Cerebellar cortex (tissue), 1 donor: ENCODE data around the gene PIGS.

ENCODE experiments used
- DNase-seq: peaks from one replicate; pipeline ENCODE4 v3.0.0-alpha.2; 2015; ENCODE audit warnings: low spot score

Gene PIGS

DNA sequence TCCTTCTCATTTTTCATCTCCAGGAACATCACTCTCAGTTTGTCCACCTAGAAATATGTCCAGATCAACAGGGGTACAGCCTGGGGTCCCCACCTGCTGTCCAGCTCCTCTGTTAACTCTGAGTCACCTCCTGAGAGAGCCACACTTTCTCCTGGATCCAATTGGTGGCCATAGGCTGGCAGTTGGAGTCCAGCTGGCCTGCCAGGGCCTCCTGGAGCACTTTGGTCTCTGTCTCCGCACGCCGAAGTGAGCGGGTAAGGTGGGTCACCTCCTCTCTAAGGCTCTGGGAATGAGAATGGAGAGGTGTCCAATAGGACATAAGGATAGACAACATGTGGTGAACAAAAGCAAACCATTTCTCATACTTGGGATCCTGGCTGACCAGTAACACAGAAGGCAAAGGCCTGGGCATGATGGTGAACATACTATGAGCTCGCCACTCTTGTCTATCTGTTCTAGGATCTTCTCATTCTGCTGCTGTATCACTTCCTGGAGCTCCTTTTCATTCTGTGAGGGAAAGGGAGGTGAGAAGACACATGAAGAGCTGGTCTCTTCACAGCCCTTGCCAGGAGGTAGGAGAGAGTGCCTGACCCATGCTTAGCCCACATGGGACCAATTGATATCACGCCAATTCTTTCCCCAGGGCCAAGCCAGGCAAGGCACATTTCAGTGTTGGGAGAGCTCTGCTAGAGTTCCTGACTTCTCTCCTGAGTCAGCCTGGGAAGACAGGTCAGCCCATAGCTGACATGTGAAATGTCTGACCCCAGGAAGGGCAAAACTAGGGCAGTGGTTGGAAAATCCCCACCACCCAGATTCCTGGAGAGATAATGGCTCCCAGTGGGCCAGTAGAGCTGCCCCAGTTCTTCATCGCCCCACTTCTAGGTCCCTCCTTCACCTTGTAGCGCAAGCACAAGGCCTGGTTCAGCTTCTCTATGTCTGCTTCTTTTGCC, 7.2 kb upstream of the PIGS start:
- no peak for DNase-seq

DNA sequence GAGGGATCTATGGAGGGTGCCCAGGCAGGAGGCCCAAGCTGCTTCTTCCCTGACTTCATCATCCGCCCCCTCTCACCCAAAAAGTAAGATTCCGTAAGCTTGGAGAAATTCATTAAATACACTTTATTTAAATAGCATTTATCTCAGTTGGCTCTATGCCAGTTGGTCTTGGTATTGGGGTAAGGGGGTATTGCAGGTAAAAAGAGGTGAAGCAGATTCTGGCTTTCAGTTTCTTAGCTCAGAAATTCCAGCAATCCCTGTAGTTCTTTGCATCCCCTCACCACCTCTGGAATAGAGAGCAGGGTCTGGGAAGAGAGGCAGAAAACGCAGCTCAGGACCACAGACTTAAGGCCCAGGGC, 6.1 kb upstream of the PIGS start:
- peak; percentile 48 for DNase-seq

DNA sequence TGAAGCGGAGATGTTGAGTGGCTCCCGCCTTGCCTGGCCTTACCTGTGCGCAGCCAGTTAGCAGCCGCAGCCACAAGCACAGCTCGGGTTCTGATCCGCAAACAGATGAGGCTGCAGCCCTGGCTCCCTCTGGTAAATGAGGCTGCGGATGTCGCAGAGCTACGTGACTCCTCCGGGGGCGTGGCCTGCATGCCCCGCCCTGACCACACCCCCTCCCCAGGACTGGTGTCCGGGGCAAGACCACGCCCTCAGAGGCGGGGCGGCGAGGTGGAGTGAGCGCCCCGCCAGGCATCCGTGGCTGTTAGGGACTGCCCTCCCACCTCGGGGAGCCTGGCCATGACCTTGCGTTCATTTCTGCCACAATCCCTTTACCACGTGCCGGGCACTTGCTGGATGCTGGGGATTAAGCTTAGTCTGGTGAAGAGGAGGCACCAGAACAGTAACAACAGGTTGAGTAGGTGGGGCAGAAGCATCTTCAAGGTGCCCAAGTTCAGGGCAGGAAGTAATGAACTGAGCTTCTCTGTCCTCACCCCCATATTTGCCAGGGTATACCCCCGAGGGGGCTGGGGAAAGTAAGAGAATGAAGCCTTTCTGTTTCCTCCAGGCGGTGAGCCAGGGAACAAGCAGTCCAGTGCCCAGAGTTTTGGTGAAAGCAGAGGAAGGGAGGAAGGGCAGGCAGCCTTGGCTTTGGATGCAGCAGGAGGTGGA, 5.6 kb upstream of the PIGS start, which contains the start of gene ALDOC:
Gene ALDOC (minus strand): TSS at position 138 of the 708 bp plus-strand sequence. CDS start 1,363 bp downstream, outside the sequence.
- peak; percentile 97 for DNase-seq

DNA sequence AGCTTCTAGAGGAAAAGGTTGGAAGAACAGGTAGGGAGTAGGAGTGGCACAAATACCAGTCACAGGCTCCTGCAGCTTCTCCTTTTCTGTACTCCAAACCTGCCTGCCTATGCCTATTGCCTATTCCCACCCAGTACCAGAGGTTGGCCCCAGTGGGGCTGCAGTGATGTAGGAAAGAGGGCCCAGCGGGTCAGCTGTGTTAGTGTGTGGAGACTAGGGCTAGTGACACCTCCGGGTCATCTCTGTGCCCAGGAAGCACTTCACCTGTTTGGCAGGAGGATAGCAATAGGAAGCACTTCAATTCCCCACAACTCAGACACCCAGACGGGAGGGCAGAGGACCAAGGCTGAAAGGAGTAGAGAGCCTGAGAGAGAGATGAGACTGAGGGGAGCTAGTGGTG, 4.7 kb upstream of the PIGS start:
- DNase-seq: peak; percentile 48

DNA sequence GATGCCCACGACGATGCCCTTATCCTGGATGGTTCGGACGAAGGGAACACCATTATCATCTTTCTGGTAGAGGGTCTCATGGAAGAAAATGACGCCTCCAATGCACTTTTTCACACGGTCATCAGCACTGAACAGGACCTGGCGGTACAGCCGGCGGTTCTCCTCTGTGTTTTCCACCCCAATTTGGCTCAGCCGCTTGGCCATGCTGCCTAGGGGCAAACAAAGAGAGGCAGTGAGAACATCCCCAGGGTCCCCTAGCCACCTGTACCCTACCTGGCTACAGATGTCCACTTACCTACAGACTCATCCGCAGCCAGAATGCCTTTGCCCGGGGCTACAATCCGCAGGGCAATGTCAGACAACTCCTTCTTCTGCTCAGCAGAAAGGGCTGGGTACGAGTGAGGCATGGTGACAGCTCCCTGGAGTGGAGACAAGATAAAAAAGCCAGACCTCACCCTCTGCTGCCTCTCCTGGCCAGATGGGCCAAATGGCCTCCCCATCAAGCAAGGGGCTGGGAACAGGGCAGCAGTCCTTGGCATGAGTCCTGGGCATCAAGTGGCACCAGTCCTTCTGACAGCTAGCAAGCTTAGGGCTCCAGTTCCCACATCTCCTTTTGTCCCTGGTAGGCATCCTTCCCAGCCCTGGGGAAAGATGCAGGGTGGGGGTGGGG, 3.9 kb upstream of the PIGS start:
- peak; percentile 85 for DNase-seq

DNA sequence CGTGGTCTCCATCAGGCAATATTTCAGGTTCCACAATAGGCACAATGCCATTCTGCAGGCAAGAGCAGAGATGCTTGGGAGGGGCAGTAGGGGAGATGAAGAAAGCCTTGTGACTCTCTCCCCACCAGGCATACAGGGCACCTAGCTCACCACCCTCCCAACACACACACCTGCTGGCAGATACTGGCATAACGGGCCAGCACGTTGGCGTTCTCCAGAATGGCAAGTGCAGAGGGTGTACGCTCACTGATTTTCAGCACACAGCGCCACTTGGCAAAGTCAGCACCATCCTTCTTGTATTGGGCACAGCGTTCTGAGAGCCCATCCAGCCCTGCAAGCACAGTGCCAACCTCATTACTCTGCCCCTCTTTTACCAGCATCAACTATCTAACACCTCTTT, 3.2 kb upstream of the PIGS start:
- no peak for DNase-seq

DNA sequence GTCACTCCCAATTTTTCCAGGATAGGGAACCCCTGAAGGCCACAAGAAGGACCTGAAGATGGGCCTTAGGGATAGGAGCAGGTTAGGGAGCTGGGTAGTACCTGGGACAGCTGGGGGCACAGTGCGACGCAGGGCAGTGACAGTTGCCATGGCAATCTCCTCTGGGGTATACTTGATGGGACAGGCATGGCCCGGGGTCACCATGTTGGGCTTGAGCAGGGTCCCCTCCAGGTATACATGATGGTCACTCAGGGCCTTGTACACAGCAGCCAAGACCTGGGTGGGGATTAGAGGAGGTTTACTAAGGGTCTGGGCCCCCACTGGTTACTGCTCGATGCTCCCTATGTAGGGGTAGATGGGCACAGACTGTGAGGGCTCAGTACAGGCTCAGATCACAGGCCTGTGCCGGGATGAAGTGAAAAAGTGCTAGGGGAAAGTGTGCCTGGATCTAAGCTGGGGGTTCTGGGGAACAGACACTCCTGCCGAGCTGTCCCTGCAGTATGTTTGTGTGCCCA, 2.7 kb upstream of the PIGS start:
- DNase-seq: no peak

DNA sequence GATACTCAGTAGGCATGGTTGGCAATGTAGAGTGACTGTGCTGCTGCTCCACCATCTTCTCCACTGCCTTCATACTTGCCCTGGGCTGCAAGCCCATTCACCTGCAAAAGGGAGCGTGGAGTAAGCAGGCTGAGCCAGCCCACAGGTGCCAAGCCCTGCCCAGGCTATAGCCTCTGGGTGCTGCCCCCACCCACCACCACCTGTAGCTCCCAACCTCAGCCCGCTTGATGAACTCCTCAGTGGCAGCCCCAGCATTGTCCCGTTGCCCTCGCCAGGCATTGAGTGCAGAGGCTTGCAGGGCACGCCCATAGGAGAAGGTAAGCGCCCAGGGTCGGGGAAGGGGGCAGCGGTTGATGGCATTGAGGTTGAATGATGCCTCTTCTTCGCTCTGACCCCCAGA, 2.2 kb upstream of the PIGS start:
- DNase-seq: no peak

DNA sequence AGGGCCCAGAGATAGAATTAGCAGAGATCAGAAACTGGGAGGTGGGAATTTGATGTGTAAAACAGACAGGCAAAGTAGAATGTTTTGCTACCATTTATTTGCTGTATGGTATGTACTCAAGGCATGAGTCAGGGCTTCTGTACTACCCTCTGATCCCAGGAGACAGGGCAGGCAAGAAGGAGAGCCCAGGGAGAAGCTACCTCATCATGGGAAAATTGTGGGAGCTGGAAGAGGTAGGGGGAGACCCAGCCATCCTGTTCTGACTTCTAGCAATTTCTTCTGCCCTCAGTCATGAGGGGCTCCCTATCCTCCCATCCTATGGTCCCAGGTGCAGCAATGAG, 1.7 kb upstream of the PIGS start:
- DNase-seq: no peak

DNA sequence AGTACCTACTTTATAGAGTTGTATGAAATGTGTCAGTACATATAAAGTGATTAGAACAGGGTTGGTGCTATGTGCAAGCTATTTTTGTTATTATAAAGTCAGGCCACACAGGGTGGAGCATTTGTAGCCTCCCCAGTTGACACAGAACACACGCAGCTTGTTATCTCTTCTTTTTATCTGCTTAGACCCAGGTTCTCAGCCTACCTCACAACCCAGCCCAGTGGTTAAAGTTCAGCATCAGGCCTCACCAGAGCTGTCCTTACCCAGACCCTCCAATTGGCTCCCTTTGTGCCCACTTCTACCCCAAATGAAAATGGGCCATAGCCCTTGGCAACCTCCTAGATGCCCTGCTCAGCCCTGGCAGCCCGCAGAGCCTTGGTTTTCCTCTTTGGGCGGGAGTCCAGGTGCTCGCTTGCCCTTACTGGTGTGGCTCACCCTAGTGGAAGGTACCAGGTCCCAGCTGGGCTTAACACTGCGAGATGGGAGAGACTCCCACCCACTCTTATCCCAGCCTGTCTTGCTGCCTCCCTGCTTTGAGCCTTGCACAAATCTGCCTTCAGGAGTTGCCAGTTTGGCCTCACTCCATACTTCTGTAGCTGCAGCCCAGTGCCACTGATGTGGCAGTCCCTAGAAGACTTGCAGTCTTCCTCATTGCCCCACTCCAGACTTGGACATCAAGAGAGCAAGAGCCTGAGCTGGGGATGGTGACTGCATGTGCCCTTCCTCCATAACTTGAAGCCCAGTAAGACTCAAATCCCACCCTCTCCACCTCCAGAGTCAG, 1.1 kb upstream of the PIGS start:
- DNase-seq: no peak

DNA sequence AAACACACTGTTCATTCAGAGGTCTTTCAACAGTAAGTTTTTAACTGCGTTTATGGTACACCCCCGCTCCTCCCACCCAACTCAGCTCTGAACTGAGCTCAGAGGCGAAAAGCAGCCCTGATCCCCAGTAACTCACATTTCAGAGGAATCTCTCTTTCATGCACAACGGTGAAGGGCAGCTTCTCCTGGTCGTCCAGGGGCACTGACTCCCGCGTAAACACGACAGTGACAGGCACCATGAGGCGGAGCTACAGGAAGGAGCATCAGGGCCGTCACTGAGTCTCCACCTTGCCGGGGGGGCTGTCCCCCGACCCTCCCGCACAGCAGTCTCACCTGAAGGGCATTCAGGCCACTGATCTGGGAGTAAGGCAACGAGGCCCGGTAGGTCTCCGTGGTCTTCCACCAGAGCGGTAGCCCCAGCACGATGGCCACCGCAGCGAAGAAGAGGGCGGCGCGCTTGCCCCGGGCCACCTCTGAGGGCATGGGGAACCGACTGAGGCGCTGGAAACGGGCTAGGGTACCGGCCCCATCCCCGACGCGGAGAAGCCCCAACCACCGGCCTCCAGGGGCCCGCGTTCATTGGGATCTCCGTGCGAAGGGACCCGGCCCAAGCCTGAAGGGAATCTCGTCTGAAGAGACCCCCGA, 486 bp downstream of the PIGS start:
- DNase-seq: peak; percentile 58

DNA sequence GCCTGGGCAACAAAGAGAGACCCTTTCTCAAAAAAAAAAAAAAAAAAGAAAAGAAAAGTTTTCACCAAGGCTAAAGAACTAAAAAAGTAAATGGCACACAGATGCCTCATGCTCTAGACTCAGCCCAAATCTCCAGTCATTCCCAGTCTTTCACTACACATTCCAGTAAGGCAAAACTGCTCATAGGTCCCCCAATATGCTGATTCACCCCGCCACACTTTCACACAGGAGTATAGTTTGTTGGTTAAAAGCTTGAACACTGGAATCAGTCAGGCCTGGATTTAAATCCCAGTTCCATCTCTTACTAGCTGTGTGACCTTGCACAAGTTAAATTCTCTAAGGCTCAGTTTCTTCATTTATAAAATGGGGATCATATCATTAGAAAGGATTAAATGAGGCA, 1.9 kb downstream of the PIGS start:
- DNase-seq: no peak

DNA sequence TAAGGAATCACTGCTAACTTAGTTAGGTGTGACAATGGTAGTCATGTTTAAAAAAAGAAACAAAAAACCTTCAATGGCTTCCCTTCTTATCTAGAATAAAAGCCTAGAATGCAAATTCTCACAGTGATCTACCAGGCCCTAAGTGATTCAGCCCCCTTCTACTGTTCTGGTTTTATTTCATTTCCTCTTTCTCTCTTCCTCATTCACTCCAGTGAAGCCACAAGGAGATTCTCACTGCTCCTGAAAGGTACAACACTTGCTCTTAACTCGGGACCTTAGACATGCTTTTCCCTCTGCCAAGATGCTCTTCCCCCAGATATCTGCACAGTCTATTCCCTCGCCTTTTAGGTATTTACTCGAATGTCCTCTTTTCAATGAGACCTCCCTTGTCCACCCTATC, 3.7 kb downstream of the PIGS start:
- DNase-seq: no peak

DNA sequence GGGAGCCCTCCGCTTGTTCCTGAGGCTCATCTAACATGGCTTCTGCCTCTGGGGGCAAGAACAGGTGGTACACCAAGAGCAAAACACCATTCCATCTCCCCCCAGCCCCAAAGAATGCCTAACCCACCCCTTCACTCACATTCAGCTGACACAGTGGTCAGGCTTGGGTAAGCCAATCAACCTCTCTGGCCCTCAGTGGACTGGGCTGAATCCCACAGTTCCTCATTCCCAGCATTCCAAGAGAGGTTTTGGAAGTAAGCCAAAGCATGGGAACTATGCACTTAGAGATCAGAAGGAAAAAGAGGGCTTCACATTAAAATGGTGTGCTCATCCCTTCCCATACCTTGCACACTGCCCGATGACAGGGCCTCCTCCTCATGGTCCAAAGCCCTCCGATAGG, 7.8 kb downstream of the PIGS start:
- DNase-seq: no peak

DNA sequence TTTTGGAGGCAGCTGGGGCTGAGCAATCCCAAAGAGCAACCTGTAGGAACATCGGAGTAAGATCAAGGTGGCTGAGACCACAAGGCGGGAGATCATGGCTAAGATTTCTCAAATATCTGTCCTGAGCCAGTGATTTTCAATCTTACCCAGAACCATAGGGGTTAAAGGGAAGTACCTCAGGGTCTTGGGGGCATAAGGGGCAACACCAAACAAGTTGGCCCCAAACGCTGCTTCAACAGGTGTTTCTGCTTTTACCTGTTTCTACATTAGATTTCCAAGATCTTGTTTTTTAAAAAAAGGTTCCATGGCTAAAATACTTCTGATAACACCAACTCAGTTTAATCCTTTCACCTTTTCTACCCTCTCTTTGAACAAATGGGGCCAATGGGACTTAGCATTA, 16.3 kb downstream of the PIGS start:
- no peak for DNase-seq

DNA sequence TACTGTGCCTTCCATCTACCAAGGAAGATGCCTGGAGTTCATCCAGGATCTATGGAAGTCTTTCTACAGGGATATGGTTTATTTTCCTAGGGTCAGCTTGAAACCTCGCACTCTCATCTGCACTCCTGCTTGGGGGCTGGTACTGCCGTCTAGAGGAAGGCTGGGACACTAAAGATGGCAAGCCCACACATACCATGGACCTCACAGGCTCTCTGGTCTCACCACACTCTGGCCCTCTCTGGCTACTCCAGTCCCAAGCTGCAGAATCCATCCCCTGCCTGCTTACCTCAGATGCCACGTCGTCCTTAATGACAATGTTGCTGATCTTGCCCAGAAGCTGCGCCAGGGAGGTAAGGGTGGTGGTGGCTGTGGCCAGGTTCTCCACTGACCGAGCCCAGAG, 16.8 kb downstream of the PIGS start:
- no peak for DNase-seq

DNA sequence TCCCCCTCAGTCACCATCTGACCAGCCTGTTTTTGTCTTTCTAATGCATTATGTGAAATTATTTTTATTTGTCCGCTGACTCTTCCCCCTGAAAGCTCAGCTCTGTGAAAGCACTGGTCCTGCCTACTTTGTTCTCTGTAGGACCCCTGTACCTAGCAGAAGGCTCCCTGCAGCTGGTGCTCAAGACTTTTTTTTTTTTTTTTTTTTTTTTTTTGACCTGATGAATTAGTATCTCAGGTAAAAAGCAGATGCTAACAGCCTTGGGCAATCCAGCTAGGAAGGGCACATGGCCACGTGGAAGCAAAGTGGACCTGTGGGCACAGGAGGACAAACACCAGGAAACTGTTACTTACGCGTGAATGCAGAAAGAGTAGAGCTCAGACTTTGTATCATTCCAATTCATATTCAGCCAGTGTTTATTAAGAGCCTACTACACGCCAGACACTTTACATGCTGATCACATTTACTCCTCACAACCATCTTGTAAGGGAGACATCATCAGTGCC, 18.3 kb downstream of the PIGS start:
- no peak for DNase-seq

DNA sequence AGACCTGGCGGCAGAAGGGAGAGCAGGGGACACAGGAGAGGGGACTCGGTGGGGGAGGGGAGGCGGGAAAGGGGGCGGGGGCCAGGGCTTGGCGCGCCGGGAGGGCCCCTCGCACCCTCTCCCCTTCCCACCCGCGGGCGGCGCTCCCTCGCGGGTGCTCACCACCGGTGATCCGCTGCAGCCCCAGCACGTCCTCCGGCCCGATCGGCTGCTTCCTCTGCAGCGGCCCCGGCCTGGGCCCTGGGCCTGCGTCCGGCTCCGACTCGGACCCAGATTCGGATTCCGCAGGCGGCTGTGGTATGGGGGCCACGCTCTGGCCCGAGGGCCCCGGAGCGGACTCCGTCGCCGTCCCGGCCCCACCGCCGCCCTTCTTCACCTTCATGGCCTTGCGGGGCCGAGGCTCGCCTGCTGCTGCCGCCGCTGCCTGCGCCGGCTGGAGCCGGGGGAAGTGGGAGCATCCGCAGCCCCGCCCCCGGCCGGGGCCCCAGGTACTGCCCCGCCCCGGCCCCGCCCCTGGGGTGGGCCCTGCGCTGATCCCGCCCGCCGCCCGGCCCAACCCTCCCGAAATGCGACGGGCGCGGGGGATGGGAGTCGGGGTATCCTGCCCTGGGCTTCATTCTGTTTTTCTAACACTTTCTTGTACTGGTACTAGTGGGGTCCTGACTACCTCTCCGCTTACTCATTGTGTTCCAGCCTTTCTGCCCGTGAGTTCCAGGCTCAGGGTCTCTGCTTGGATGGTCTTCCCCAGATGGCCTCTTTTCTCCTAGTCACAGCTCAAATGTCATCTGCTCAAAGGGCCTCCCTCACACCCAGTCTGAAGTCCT, 18.9 kb downstream of the PIGS start, which contains the start of gene UNC119:
Gene UNC119 (minus strand): TSS at position 449 of the 824 bp plus-strand sequence. CDS start 67 bp downstream, at position 382.
- peak; percentile 65 for DNase-seq

DNA sequence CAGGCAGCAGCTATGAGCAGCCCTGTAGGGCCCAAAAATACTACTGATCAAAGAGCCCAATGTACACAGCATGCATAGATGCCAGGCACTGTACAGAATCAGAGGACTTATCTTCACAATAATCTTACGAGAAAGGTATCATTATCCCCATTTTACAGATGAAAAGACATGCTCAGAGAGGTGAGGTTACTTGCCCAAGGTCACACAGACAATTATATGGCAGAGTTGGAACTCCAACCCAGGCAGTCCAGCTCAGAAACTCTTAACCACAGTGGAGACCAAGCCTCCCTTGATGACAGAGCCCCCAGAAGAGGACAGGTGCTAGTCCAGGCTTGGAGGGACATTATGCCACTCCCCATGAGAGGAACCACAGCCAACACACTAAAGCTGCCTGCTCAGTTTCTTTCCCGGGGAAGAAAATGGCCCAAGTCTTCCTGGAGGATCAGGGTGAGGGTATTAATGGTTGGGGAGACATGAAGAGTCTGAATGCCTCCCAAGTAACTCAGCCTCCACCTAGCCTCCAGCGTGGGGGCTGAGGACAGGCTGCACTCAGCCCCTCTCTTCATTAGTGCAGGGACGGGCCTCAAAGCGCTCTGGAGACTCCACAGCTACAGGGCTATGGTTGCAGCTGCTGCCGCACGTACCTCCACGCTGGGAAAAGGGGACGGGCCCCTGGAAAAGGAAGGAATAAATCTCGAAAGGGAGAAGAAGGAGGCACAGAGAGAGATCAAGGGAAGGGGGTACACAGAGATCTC, 19.7 kb downstream of the PIGS start:
- peak; percentile 22 for DNase-seq
